ENCODE data around the gene ABHD12. TPM values are rescaled to one million over a fixed set of nuclear protein-coding genes. Genes with fewer than 3 reads are reported as not detected.

ABHD12 gene
- total and polyA plus RNA-seq, 12 donors: 17.6 to 95.8 (median 54.1) TPM

DNA sequence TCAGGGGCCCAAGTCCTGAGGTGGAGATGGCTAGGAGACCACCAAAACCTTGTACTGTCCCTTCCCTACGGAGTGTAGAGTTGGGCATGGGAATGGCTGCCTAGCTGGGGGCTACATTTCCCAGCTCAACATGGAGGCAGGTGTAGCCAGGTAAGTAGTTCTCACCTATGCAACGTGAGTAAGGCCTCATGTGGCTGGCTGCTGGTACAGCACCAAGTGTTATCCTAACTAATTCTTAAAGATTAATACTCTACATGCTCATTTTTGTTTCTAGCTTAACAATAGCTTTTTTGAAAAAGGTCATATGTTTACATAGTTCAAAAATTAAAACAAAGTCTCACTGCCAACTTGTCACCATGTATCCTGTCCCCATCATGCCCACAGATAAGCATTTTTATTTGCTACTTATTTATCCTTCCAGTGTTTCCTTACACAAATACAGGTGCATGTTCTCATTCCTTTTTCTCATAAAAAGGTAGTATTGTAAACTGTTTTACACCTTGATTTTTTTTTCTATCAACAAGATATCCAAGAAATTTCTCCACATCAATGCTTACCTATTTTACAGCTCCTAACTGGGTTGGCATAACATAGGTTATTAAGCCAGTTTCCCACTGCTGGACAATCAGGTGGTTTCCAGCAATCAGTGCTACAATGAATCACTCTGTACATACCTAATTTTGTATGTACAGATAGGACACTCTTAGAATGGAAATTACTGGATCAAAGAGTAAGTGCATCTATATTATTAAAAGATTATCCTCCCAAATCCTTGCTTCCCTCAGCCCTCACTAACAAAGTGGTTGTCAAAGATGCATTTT lies 25.5 kb downstream of the ABHD12 start:
- intact Hi-C loops (cut with DNase I): no loop called here
- Histone ChIP-seq H3K4me3 (no peak overlapping the region), H3K27me3 (no peaks in the 10 kb centered on the region), H3K36me3 (replicated peaks in 1 of 2) (no peaks in the 10 kb centered on the region), H3K4me1 (replicated peaks in 1 of 2) (no peaks in the 10 kb centered on the region), H3K27ac (no peak overlapping the region), H3K9me3 (replicated peaks in 1 of 3) (no peaks in the 10 kb centered on the region)
- no peak for DNase-seq
- TF ChIP-seq CTCF (IDR thresholded peaks at IDR 0.05) (no peak), POLR2A (IDR thresholded peaks at IDR 0.05) (no peak)
- 89 to 96% (median 93%) methylated on average over 2 of the region's 2 CpGs for WGBS, 4 donors

GRCh38 chr20:25364180-25364788 lies 26.4 kb downstream of the ABHD12 start:
- TF ChIP-seq POLR2A (IDR thresholded peaks at IDR 0.05) (no peak), CTCF (IDR thresholded peaks at IDR 0.05) (no peak)
- H3K4me1 ChIP-seq (replicated peaks in 1 of 2): no peaks in the 10 kb centered on the region
- H3K27me3 ChIP-seq: no peaks in the 10 kb centered on the region
- 76 to 93% (median 80%) methylated on average over 3 of the region's 3 CpGs for WGBS, 4 donors
- no peaks in the 10 kb centered on the region for H3K36me3 ChIP-seq (replicated peaks in 1 of 2)
- no peaks in the 10 kb centered on the region for H3K9me3 ChIP-seq (replicated peaks in 1 of 3)
- intact Hi-C loops (cut with DNase I): no loop called here
- no peak overlapping the region for H3K4me3 ChIP-seq
- no peak for DNase-seq
- H3K27ac ChIP-seq: no peak overlapping the region

GRCh38 chr20:25361287-25361683 lies 29.4 kb downstream of the ABHD12 start:
- Histone ChIP-seq H3K9me3 (replicated peaks in 1 of 3) (no peaks in the 10 kb centered on the region), H3K4me3 (no peak overlapping the region), H3K27me3 (no peaks in the 10 kb centered on the region), H3K27ac (peak overlapping the region in 1 of 5 donors; percentile 27), H3K36me3 (replicated peaks in 1 of 2) (no peaks in the 10 kb centered on the region), H3K4me1 (replicated peaks in 1 of 2) (peaks cover 0 to 3% of the 10 kb centered on the region in 2 donors)
- TF ChIP-seq POLR2A (IDR thresholded peaks at IDR 0.05) (no peak), CTCF (IDR thresholded peaks at IDR 0.05) (no peak)
- no peak for DNase-seq
- intact Hi-C loops (cut with DNase I): no loop called here
- WGBS, 4 donors: 89 to 95% (median 92%) methylated on average over 6 of the region's 6 CpGs

GRCh38 chr20:25360631-25361286 lies 29.9 kb downstream of the ABHD12 start:
- 59 to 75% (median 68%) methylated on average over 10 of the region's 10 CpGs for WGBS, 4 donors
- DNase-seq: peak in 1 of 7 donors; percentile 10
- Histone ChIP-seq H3K4me3 (no peak overlapping the region), H3K9me3 (replicated peaks in 1 of 3) (no peaks in the 10 kb centered on the region), H3K27me3 (no peaks in the 10 kb centered on the region), H3K36me3 (replicated peaks in 1 of 2) (no peaks in the 10 kb centered on the region), H3K4me1 (replicated peaks in 1 of 2) (peaks cover 0 to 6% of the 10 kb centered on the region in 2 donors), H3K27ac (peak overlapping the region in 2 of 5 donors; percentile 27 to 50)
- intact Hi-C loops (cut with DNase I): no loop called here
- TF ChIP-seq POLR2A (IDR thresholded peaks at IDR 0.05) (no peak), CTCF (IDR thresholded peaks at IDR 0.05) (no peak)
